HG03342 (cell line): Measurements from ENCODE around the gene DENND6A.
"Not testable (repeated sequence)": the region's sequence is repeated elsewhere in the genome, so short reads cannot be mapped to it uniquely, and the experiment has no call there.

ENCODE experiments used
- ATAC-seq: cut with Tn5 transposase; IDR thresholded peaks from one replicate; pipeline ENCODE4 v1.9.1; 2021; ENCODE audit warnings: mild to moderate bottlenecking, moderate library complexity; ENCODE audit not compliant: unreplicated experiment

DENND6A gene

DNA sequence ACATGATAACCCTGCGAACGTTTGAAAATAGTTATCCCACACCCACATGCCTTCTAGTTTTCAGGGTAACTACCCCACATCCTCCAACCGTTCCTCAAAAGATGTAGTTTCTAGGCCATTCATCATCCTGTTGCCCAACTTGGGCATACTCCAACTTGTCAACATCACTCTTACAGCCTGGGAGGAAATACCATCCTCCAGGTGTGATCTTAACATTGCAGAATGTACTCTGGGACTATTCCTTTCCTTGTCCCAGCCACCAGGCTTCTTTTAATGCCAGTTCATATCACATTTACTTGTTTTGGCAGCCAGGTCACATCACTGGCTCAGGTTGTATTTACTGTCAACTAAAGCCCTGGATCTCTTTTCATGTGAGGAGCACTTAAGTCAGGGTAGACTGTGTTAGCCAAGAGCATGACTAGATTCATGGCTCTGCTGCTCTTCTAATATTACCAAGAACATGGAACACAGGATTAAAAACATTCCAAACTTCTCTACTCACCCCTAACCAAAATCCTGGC is 4.0 kb upstream of the DENND6A start:
- no peak for ATAC-seq

DNA sequence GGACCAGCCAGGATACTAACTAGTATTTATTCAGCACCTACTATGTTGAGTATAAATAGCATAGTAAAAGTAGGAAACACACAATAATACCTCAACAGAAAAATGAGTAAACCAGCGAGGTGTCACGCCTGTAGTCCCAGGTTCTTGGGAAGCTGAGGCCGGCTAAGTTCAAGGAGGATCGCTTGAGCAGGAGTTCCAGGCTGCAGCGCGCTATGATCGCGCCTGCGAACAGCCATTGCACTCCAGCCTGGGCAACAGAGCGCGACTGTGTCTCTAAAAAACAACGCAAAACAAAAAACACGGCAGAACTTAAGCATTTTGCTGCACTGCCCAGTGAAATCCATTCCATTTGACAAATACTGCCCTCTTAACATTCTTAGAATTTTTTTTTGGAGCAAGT is 1.3 kb upstream of the DENND6A start:
- ATAC-seq = no peak

DNA sequence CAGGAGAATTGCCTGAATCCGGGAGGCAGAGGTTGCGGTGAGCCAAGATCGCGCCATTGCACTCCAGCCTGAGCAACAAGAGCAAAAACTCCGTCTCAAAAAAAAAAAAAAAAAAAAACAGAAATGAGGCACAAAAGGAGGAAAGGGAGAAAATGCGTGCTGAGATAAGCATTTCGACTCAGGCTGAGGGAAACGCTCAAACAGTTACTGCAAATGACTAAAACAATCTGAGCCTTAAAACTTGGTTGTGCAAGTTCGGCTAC is 813 bp downstream of the DENND6A start:
- ATAC-seq = not testable (repeated sequence)

DNA sequence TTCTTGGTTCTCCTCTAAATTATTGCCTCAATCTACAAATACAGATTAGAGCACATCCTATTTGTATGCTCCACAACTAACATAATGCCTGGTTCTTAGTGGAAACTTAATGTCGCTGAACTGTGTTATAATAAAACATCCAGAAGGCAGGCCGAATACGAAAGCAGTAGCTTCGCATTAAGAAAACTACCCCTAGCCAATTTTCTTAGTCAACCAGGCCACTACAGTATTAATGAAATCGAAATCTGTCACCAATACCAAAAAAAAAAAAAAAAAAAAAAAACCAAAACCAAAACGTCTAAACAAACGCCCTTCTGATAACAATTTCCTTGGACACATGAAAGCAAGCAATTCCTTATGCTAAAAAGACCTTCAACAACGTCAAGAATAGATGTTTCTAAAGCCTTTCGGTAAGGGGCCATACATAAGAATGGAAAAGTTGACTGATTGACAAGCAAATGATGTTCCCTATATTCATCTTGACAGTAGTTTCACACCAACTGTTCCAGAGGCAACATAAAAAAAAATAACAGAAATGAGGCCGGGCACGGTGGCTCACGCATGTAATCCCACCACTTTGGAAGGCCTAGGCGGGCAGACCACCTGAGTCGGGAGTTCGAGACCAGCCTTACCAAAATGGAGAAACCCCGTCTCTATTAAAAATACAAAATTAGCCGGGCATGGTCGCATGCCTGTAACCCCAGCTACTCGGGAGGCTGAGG is 1.3 kb downstream of the DENND6A start:
- no peak for ATAC-seq

DNA sequence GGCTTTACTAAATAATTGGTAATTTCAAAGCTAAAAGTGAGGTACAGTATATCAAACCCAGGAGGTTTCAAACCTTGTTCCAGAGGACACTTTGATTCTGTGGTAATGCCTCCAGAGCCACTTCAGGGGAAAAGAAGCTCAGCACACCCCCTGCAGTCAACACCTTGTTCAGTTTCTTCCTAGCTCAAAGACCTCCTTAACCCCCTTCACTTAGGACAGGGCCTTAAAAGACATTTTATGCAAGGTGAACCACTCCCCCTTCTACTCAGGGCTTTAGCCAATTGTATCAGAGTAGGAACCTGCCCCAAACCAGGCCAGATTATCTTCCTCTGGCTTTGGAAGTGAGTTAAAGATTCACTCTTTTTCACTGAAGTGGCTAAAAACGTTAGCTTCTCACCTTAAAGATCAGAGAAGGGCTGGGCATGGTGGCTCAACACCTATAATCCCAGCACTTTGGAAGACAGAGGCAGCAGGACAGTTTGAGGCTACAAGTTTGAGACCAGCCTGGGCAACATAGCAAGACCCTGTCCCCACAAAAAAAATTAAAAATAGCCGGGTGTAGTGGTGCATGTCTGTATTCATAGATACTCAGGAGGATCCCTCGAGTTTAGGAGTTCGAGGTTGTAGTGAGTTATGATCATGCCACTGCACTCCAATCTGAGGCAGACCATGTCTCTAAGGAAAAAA is 3.4 kb downstream of the DENND6A start:
- no peak for ATAC-seq

DNA sequence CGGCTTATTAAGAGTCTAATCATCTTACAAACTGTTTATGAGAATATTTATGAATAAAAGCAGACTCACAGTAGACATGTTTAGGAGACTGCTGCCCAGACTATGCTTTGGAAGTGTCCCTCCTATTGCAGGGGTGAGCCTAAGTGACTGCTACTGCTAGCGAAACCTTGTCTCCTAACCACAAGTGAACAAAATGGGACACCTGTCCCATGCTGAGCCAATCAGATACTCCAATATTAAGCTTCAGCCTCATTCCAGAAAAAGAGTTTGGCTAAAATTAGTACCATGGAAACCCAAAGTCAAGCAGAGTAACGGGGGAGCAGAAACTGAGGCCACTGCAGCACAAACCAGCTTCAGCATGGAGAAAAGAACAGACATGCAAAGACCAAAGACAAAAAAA is 4.6 kb downstream of the DENND6A start:
- no peak for ATAC-seq

DNA sequence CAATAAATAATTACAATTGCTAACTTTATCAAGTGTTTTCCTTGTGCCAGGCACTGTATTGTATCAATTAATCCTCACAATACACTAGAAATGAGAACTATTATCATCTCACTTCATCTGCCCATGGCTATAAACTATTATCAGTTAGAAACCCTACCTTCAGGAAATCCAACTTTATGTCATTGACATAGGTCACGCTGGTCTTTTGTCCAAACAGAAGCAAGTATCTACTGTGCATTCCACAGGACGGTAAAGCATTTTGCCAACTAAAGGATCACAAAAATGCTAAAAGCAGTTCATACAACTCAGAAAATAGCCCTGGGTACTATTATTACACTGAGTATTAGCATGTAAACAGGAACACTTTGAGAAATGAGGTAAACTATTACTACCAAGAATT is 9.6 kb downstream of the DENND6A start:
- no peak for ATAC-seq

DNA sequence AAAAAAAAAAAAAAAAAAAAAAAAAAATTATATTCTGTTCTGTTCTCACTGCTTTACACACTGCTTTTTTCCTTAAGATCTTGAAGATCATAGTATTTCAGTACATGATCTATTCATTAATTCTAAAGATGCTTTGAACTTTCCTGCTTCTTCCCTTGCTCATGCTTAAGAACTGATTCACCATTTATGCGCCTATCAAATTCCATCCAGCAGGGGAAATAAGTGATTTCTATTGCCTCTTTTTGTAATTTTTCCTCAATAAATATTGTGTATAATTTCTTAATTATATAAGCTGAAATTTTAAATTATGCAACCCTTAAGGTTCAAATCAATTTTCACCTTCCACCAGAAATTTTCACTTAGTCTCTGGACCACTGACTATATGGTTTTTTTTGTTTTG is 10.6 kb downstream of the DENND6A start:
- ATAC-seq = no peak

DNA sequence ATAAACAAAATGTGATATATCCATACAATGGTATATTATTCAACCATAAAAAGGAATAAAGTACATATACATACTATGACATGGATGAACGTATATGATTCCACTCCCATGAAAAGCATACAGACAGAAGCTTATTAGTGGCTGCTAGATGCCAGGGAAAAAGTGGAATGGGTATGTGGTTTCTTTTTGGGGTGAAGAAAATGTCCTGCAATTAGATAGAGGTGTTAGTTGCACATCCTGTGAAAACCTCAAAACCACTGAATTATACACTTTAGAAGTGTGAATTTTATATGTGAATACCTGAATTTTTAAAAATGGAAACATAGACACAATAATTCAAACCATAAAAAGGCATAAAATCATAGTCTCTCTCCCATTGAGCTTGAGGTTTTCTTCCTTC is 11.2 kb downstream of the DENND6A start:
- ATAC-seq = no peak

DNA sequence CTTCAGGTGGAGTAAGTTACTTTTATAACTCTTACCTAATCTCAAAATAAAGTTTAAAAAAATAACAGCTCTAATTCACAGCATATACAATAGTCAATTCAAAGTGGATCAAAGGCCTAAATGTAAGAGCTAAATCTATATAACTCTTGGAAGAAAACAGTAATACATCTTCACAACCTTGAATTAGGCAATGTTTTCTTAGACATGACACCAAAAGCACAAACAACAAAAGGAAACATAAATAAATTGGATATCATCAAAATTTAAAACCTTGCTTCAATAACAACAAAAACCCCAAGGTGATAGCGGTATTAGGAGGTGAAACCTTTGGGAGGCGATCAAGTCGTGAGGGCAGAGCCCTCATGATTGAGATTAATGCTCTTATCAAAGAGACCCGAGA is 12.8 kb downstream of the DENND6A start:
- no peak for ATAC-seq

DNA sequence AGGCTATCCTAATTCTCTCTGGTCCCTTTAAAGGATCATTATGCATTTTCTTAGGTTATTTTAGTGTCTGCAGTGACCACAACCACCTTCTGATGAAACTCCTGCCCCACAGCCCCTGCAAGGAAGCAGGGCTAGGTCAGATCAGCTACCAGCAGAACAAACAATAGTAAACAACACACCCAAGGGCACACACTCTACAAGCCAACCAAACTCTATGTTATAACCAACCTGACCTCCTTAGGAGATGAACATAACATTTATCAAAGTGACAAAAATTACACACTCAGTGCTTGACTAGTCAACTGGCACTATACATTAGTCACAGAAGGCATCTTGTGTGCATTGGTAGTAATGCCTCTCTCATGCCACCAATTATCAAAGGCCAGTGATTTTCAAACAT is 17.3 kb downstream of the DENND6A start:
- no peak for ATAC-seq

DNA sequence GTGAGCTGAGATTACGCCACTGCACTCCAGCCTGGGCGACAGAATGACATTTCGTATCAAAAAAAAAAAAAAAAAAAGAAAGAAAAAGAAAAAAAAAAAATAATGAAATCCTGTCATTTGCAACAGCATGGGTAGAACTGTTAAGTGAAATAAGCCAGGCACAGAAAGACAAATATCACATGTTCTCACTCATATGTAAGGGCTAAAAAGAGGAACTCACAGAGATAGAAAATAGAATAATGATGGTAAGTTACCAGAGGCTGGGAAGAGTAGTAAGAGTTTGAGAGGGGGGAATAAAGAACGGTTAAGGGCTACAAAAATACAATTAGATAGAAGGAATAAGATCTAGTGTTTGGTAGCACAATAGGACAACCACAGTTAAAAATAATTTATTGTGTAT is 19.7 kb downstream of the DENND6A start:
- ATAC-seq = no peak

DNA sequence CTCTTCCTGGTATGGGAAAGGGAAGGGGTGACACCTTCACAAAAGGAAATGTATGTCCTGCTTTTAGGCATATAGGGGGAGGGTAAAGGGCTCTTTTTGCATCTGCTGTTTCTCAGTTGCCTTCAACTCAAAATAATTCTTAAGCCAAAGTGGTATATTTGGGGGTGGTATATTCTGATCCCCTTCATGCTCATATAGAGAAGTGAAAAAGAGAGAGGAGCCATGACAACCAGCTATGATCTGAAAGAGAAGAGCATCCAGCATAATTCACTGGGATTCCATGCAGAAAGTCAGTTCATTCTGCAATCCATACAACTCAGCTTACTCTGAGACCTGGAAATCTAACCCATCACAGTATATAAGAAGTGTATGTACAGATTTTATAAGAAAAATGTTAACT is 22.3 kb downstream of the DENND6A start:
- ATAC-seq = no peak

DNA sequence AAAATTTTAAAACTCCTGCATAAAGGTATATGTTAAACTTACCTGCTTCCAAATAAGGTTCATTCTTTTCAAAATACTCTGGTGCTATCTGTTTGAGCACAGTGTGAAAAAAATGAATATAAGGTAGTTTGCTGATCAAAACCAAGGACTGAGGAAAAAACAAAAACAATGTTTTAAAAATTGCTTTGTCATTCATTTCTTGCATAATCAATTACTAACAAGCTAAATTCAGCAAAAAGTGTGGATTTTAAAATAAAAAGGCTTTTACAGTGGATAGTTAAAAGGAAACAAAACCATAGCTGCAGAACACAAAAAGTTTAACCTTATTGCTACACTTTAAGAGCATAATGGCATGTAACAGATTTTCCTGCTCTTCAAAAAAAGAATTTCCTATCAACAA is 31.5 kb downstream of the DENND6A start:
- ATAC-seq = no peak

DNA sequence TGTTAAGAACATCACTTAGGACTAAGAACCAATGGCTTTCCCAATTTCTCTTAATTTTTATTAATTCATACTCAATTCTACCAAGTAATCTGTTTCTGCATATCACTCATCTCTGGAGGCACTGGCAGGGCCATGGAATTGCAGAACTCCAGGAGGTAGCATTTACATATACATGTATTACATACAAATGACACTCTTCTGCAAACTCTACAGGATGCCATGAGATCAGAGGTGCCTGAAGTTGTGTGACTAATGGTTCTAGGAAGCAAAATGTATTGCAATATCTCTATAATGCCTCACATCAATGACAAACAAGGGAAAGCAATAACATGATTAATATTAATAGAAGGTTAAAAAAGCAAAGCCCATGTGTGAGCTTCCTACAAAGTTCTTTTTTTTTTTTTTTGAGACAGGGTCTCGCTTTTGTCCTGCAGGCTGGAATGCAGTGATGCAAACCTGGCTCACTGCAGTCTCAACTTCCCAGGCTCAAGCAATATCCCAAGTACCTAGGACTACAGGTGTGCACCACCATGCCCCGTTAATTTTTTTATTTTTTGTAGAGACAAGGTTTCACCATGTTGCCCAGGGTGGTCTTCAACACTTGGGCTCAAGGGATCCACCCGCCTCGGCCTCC is 33.0 kb downstream of the DENND6A start:
- no peak for ATAC-seq

DNA sequence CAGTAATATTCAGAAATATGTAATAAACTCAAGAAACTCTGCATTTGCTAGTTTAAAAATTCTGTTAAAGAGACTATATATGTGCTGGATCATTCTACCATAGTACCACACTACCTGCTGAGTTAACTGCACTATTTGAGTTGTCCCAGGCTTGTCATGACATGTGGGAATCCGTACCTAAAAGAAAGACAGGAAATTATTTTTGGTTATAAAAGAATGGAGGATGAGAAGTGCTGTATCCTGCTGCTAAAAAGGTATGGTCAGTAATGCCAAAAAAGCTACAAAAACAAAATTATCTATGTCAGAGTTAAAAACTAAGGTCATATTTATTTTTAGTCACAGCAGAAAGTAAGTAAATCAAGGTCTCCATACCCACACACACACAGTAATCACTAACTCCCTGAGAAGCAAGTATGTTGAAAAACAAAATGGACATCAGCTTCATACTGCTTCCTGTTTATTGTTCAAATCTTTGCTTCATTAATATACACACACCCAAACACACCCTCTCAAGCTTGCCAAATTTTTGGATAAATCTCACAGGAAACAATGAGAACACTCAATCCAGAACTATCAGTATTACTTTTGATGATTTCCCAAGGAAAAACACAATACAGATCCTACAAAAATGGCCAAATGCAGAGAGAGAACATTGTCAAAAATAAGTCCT is 33.7 kb downstream of the DENND6A start:
- ATAC-seq = no peak

DNA sequence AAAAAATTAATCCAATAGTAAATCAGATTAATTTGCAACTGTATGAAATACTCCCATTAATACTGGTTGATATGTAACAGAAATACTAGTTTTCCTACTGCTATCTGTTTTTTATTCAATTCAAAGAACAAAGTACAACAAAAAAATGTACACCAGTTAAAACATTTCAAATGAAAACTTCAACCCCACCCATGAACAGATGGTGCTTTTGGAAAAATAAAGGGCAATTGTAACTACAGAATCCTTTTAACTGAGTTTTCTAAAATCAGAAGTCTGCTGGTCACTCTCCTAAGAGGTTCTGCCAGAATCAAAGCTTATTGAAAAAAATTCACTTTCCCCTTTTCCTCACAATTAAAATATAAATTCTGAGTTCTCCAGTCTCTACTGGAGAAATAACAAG is 34.3 kb downstream of the DENND6A start:
- no peak for ATAC-seq

DNA sequence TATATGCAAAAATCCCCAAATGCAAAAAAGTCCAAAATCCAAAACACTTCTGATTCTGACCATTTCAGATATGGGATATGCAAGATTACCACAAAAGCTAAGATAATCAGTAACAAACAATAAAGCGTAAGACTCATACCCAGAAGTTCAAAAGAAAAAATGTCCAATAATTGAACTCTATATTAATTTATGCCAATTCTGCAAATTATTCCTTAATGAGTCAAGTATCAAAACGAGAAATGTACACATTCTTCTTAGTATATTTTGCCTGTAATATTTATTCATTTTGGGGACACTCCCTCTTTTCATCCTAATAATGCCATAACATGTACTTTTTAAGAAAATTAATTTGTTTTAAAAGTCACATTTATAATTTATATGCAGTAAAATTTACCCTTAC is 37.1 kb downstream of the DENND6A start:
- no peak for ATAC-seq

DNA sequence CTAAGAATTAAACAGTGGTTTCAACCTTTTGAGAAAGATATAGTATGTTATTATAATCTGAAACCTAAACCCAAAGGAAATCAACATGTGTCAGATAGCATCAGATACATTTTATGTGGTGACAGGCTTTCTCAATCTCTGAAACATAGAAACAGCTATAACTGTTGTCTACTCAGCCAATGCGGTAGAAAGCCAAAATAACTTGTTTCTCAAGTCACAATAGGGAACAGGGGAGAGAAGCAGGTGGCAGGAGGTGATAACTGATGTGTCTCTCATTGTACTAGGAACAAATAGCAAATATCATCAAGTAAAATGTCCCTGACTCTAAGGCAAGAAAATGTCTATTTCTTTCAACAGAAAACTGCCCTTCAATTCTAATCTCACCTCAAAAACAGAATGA is 38.6 kb downstream of the DENND6A start:
- no peak for ATAC-seq

DNA sequence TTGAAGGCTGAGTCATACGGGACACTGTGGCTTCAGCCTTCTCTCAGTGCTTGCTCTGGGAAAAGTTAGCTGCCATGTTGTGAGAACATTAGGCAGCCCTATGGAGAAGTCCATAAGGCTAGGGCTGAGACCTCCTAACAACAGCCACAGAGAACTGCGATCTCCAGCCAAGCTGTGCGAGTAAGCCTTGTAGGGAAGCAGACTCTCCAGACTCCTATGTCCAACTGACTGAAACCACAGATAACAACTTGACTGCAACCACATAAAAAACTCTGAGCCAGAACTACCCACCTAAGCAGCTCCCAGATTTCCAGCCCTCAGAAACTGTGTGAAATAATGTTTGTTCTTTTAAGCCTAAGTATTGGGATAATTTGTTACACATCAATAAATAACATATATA is 40.7 kb downstream of the DENND6A start:
- no peak for ATAC-seq

DNA sequence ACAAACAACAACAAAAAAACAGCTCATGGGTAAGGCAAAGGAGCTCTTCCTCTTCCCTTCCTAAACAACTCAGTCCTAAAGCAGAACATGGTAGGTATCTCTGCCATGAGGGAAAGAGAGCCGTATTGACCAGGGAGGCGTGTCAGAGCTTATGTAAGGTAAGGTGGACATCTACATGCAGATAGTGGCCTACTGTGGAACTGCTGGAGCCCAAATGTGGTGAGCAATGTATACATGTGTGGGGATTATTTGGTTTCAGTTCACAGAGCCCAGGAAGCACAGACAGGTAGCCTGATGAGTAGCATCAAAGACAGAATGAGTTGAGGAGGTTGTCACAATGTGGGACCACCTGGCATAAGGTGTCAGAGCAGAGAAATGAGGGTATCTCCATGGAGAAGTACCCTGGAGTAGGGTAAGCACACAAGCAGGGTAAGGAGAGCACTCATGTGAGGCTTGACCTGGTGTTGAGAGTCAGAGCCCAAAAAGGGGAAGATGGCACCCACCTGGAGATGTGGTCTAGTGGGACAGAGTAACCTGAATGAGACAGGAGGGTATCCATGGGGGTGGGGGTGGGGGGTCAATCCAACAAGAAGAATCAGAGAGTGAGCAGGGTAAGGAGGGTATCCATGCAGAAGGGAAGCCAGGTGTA is 45.5 kb downstream of the DENND6A start:
- no peak for ATAC-seq
